ENCODE results near the gene MGARP. TPM values are rescaled to one million over a fixed set of nuclear protein-coding genes. Genes with fewer than 3 reads are reported as not detected.
A peak's percentile ranks its signal among the peaks of the same experiment; 100 is the strongest.

MGARP gene
- total RNA-seq, 2 donors from 2014 or later, result 4.2 to 8.9 TPM

- H3K4me1 ChIP-seq (ENCODE audit: control insufficient read depth in 1 of 2, low read depth in 2 of 2), result peaks cover 9 to 16% of the 10 kb centered on the region in 2 donors
- no peaks in the 10 kb centered on the region for H3K36me3 ChIP-seq
- no peak overlapping the region for H3K27ac ChIP-seq
- no peak for ATAC-seq (ENCODE audit: insufficient number of reproducible peaks, low FRiP score, low read depth)
- no peak overlapping the region for H3K4me3 ChIP-seq
- TF ChIP-seq CTCF (IDR thresholded peaks at IDR 0.05), result no peak
- H3K9me3 ChIP-seq, result no peaks in the 10 kb centered on the region
- no peaks in the 10 kb centered on the region for H3K27me3 ChIP-seq (replicated peaks; ENCODE audit: insufficient read depth)
- no peak for DNase-seq (ENCODE audit: low spot score)
Observed at GRCh38 chr4:139239127-139239772, 40.8 kb downstream of the MGARP start.

- Histone ChIP-seq H3K4me3 (no peak overlapping the region), H3K36me3 (no peaks in the 10 kb centered on the region), H3K4me1 (ENCODE audit: control insufficient read depth in 1 of 2, low read depth in 2 of 2) (no peaks in the 10 kb centered on the region), H3K9me3 (no peaks in the 10 kb centered on the region), H3K27ac (no peak overlapping the region), H3K27me3 (replicated peaks; ENCODE audit: insufficient read depth) (no peaks in the 10 kb centered on the region)
- ATAC-seq (ENCODE audit: insufficient number of reproducible peaks, low FRiP score, low read depth), result no peak
- no peak for DNase-seq (ENCODE audit: low spot score)
- TF ChIP-seq CTCF (IDR thresholded peaks at IDR 0.05), result no peak
Observed at GRCh38 chr4:139234253-139234652, 45.8 kb downstream of the MGARP start.

- Histone ChIP-seq H3K27me3 (replicated peaks; ENCODE audit: insufficient read depth) (no peaks in the 10 kb centered on the region), H3K9me3 (no peaks in the 10 kb centered on the region), H3K27ac (no peak overlapping the region), H3K4me3 (no peak overlapping the region), H3K4me1 (ENCODE audit: control insufficient read depth in 1 of 2, low read depth in 2 of 2) (no peaks in the 10 kb centered on the region), H3K36me3 (no peaks in the 10 kb centered on the region)
- ATAC-seq (ENCODE audit: insufficient number of reproducible peaks, low FRiP score, low read depth), result peak; percentile 78
- DNase-seq (ENCODE audit: low spot score), result no peak
- peak; percentile 70 for TF ChIP-seq CTCF (IDR thresholded peaks at IDR 0.05)
Observed at GRCh38 chr4:139229534-139230039, 50.4 kb downstream of the MGARP start.

- DNase-seq (ENCODE audit: low spot score) (no peak), ATAC-seq (ENCODE audit: insufficient number of reproducible peaks, low FRiP score, low read depth) (peak; percentile 46)
- no peaks in the 10 kb centered on the region for H3K27me3 ChIP-seq (replicated peaks; ENCODE audit: insufficient read depth)
- no peak overlapping the region for H3K4me3 ChIP-seq
- no peaks in the 10 kb centered on the region for H3K4me1 ChIP-seq (ENCODE audit: control insufficient read depth in 1 of 2, low read depth in 2 of 2)
- no peak for TF ChIP-seq CTCF (IDR thresholded peaks at IDR 0.05)
- H3K36me3 ChIP-seq, result no peaks in the 10 kb centered on the region
- H3K9me3 ChIP-seq, result no peaks in the 10 kb centered on the region
- H3K27ac ChIP-seq, result no peak overlapping the region
Observed at GRCh38 chr4:139227729-139228404, 52.2 kb downstream of the MGARP start.

- Histone ChIP-seq H3K4me1 (ENCODE audit: control insufficient read depth in 1 of 2, low read depth in 2 of 2) (no peaks in the 10 kb centered on the region), H3K4me3 (no peak overlapping the region), H3K36me3 (no peaks in the 10 kb centered on the region), H3K27ac (no peak overlapping the region), H3K9me3 (no peaks in the 10 kb centered on the region), H3K27me3 (replicated peaks; ENCODE audit: insufficient read depth) (no peaks in the 10 kb centered on the region)
- DNase-seq (ENCODE audit: low spot score) (no peak), ATAC-seq (ENCODE audit: insufficient number of reproducible peaks, low FRiP score, low read depth) (no peak)
- TF ChIP-seq CTCF (IDR thresholded peaks at IDR 0.05), result no peak
Observed at GRCh38 chr4:139223682-139224317, 56.2 kb downstream of the MGARP start.

Data from thoracic aorta (tissue), 2 donors.